Fibroblast of upper back skin (primary cell): ENCODE results near the gene BRIP1.
"Not testable (repeated sequence)": the region's sequence is repeated elsewhere in the genome, so short reads cannot be mapped to it uniquely, and the experiment has no call there.

Experiments used
- DNase-seq: peaks from one replicate; pipeline ENCODE4 v3.0.0-alpha.2; 2013

BRIP1 gene

DNA sequence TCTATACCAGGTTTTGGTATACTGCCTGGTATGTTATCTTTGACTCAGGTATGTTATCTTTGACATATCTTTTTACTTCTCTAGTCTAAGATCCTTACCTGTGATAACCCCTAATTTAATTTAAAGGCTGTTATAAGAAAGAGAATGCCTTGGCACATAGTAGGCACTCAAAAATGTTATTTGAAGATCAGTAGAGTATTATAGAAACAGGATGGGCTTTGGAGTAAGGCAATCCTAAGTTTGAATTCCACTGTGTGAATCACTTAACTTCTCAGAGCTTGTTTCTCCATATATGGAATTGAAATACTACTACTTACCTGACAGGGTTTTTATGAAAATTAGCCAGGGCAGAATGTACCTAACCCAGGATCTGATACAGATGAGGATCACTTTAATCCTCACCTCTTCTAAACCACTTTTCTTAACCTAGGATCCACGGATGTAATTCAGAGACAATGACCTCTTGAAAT, 1.2 kb downstream of the BRIP1 start:
- peak; percentile 48 for DNase-seq

DNA sequence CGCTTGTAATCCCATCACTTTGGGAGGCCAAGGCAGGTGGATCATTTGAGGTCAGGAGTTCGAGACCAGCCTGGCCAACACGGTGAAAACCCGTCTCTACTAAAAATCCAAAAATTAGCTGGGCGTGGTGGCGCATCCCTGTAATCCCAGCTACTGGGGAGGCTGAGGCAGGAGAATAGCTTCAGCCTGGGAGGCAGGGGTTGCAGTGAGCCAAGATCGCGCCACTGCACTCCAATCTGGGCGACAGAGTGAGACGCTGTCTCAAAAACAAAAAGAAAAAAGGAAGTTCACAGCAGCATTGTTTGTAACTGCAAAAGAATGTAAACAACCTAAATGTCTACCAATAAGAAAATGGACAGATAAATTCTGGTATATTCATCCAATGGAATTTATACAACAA, 2.9 kb downstream of the BRIP1 start:
- DNase-seq = not testable (repeated sequence)

DNA sequence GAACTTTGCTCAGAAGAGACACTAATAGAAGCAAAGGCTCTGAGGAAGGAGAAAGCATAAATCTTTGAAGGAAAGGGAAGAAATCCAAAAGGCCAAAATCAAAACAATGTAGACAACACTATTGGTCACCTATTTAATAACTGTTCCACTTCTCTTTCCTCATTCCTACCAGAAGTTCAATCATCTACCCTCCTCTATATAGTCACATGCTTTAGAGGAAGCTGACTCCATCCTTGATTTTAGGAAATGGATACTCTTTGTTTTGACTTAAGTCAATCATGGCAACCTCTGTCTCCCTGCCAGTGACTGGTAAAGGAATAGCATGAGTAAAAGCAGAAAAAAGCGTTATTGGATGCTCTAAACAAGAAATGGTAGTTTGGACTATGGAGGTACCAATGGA, 7.3 kb downstream of the BRIP1 start:
- DNase-seq = no peak

DNA sequence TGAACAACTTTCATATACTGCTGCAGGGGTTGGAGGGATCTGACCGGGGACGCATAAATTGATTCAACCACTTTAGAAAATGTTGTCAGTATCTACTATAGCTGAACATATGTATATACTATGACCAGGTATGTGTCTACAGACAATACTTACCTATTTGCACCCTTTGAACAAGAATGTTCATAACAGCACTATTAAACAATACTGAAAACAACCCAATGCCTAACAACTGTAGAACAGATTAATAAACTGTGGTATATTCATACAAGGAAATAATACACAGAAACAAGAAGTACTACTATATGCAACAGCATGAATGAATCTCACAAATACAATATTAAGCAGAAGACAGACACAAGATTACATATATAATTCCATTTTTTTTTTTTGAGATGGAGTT, 10.5 kb downstream of the BRIP1 start:
- DNase-seq = no peak

GRCh38 chr17:61849674-61850073, 13.7 kb downstream of the BRIP1 start:
- peak; percentile 43 for DNase-seq

GRCh38 chr17:61848896-61849295, 14.4 kb downstream of the BRIP1 start:
- no peak for DNase-seq

GRCh38 chr17:61848247-61848646, 15.1 kb downstream of the BRIP1 start:
- DNase-seq = no peak

DNA sequence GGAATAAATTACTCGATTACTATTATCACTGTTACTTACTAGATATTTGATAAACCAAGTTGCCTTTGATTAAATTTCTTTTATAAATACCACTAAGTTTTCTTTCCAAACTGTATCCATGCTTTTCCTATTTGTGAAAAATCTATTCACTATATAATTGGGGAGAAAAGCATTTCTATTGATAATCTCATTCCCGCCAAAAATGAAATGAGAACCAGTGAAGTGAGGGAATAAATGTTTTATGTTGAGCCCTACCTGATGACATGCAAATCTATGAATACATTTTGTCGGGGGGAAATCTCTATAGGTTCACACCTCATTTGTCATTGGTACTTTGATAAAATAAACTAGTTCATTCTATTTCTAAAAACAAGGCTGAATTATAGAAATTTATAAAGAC, 15.7 kb downstream of the BRIP1 start:
- no peak for DNase-seq

- no peak for DNase-seq
Observed at GRCh38 chr17:61846761-61847375, 16.5 kb downstream of the BRIP1 start.

GRCh38 chr17:61846088-61846487, 17.2 kb downstream of the BRIP1 start:
- DNase-seq = no peak

GRCh38 chr17:61843435-61843834, 19.9 kb downstream of the BRIP1 start:
- DNase-seq = no peak

GRCh38 chr17:61842899-61843298, 20.4 kb downstream of the BRIP1 start:
- DNase-seq = no peak

DNA sequence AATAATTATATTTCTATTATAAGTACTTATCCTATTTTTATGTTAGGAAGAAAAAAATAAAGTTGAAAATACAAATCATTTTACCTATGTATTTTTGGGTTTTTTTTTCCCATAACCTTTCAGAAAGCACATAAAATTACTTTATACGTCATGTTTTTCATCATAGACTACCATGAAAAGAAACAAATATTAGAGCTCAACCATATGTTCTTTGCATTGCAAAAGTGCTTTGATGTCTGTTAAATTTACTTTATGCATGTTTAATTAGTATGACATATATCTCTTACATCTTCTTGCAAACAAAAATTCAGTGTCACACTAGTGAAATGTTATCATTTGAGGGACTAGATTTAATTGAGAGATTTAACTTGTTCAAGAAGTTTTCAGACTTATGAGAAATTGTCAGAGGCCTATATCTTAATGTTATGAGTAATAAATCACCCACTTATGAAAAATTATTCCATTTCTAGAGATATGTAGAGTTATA, 24.0 kb downstream of the BRIP1 start:
- no peak for DNase-seq

GRCh38 chr17:61837175-61838051, 25.9 kb downstream of the BRIP1 start:
- DNase-seq = peak; percentile 67

DNA sequence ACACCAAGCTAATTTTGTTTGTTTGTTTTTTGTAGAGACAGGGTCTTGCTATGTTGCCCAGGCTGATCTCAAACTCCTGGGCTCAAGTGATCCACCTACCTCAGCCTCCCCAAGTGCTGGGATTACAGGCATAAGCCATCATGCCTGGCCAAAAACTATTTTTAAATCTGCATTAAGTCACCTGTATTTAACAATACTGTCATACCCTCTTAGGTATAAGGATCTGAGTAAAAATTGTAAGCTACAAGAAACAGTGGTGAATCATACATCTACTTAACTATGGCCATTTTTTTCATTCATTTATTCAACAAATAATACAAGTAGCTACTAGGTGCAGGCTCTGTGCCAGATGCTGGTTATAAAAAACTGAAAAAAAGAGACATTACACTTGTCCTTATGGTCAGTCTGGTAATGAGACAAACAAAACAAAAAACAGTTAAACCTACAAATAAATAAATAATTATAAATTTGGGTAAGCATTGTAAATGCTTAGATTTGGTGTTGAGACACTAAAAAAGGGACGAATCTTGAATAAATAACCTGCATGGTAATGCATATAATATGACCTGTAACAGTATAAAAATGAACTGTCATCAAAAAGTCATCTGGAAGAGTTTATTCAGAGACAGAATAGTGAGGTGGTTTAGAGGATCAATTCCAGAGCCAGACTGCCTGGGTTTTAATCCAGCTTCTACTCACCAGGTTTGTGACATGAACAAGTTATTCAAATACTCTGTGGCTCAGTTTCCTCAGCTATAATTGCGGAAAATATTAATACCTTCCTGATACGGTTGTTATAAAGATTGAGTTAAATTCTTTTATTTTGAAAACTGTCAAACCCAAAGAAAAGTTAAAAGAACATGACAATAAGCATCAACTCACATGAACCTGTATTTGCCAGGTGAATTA, 26.8 kb downstream of the BRIP1 start:
- DNase-seq = no peak

- no peak for DNase-seq
Observed at GRCh38 chr17:61835606-61836005, 27.7 kb downstream of the BRIP1 start.

DNA sequence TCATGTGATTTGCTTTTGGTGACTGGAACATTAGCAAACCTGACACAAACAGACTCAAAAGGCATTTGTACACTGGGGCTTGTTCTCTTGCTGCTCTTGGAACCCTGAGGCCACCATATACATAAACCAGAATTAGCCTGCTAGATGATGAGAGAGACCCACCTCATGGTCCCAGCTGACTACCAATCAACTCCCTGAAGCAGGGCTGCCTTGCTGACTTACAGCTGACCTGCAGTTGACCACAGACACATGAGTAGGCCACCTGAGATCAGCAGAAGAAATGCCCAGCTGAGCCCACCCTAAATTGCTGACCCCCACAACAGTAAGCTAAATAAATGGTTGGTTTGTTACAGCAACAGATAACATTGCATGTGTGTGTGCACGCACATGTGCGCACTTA, 28.7 kb downstream of the BRIP1 start:
- no peak for DNase-seq

GRCh38 chr17:61833536-61834193, 29.7 kb downstream of the BRIP1 start:
- DNase-seq = peak; percentile 71

GRCh38 chr17:61832463-61832862, 30.9 kb downstream of the BRIP1 start:
- no peak for DNase-seq

DNA sequence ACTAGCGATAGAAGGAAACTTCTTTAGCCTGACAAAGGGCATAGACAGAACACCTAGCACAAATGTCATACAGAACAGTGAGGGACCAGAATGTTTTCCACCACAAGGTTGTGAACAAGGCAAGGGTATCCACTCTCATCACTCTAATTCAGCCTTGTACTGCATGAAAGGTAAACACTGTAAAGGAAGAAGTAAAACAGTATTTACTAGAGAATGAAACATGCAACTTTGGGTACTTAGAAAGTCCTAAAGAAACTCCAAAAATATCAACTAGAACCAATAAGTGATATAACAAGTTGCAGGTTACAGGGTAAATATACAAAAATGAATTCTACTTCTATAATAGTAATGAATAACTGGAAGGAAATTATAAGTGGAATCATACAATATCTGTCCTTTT, 32.2 kb downstream of the BRIP1 start:
- no peak for DNase-seq

DNA sequence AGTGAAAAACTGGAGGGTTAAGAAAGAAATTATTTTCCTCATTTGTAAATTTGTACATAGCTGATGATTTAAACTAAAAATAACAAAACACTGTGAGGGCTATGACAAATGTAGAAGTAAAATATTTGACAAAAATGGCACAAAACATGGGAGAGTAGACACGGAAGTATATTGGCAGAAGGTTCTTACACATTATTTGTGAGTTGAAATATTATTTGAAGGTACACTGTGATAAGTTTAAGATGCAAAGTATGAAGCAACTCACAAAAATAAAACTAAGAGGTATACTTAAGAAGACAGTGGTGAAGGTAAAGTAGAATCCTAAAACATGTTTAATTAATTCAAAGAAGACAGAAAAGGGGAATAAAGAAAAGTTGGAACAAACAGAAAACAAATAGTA, 34.6 kb downstream of the BRIP1 start:
- DNase-seq = no peak

GRCh38 chr17:61827649-61828395, 35.5 kb downstream of the BRIP1 start:
- no peak for DNase-seq
